SK-N-SH treated with all-trans-retinoic acid at 6 μM for 48 hours (cell line): ENCODE data around the gene LGMN.

Experiments
- ARNTL ChIP-seq: fragments of 450-650 bp; formaldehyde crosslinking; IDR thresholded peaks from 2 replicates; pipeline ENCODE4 v1.5.0; 2020; ENCODE audit warnings: low read depth, mild to moderate bottlenecking, moderate library complexity, borderline replicate concordance
- CSDC2 ChIP-seq: fragments of 250-450 bp; sonication (Bioruptor Pico); IDR thresholded peaks from 2 replicates; pipeline ENCODE4 v1.5.0; 2020; ENCODE audit warnings: mild to moderate bottlenecking, moderate library complexity

DNA sequence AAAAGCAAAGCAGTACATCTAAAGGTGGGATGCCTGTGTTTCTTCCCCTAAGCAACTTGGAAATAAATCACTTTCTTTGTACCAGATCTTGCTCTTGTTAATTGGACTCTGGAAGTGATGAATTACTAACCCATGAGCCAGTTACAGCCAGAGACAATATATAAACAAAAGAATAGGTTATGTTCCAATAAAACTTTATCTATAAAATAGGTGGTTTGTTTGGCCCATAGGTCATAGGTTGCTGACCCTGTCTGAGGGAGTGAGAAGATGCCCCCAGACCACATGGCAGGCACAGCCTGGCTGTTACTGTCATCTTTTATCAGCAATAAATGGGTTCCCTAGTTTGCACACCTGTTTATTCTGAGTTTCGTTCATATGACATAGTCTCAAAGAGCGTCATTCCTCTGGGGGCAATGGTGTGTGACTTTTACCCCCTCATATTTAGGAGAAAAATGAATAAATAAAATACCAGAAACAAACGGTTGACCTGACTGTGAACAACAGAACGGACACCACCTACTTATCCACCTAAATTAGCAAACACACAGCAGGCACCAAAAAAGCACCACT, 10.7 kb downstream of the LGMN start:
- no peak for TF ChIP-seq ARNTL
- TF ChIP-seq CSDC2 (CRISPR knock-in tag), result no peak
